Ishikawa (cell line): ENCODE measurements around the gene JMJD1C.

ENCODE experiments used
- CEBPB ChIP-seq: IDR thresholded peaks from 2 replicates; pipeline ENCODE4 v1.6.1; 2012
- CREB1 ChIP-seq: IDR thresholded peaks from 2 replicates; pipeline ENCODE4 v1.6.1; 2012; ENCODE audit warnings: low read depth
- EGR1 ChIP-seq: IDR thresholded peaks from 2 replicates; pipeline ENCODE4 v1.6.1; 2012
- EP300 ChIP-seq: IDR thresholded peaks from 2 replicates; pipeline ENCODE4 v1.6.1; 2012; ENCODE audit warnings: borderline replicate concordance
- FOXM1 ChIP-seq: IDR thresholded peaks from 2 replicates; pipeline ENCODE4 v1.6.1; 2012; ENCODE audit warnings: low read depth, borderline replicate concordance
- NFIC ChIP-seq: IDR thresholded peaks from 2 replicates; pipeline ENCODE4 v1.6.1; 2012
- RAD21 ChIP-seq: IDR thresholded peaks from 2 replicates; pipeline ENCODE4 v1.6.1; 2012; ENCODE audit warnings: low read depth
- TAF1 ChIP-seq: IDR thresholded peaks from 2 replicates; pipeline ENCODE4 v1.6.1; 2012; ENCODE audit warnings: low read depth, mild to moderate bottlenecking
- TCF12 ChIP-seq: IDR thresholded peaks from 2 replicates; pipeline ENCODE4 v1.6.1; 2012; ENCODE audit warnings: low read depth
- TEAD4 ChIP-seq: IDR thresholded peaks from 2 replicates; pipeline ENCODE4 v1.6.1; 2012
- YY1 ChIP-seq: IDR thresholded peaks from 2 replicates; pipeline ENCODE4 v1.6.1; 2012; ENCODE audit warnings: low read depth
- ZBTB7A ChIP-seq: IDR thresholded peaks from 2 replicates; pipeline ENCODE4 v1.6.1; 2012; ENCODE audit warnings: low read depth
- TF ChIP-seq, protein P1 (sequence below): IDR thresholded peaks from 2 replicates; pipeline ENCODE4 v1.6.1; 2012; ENCODE audit warnings: low read depth, mild to moderate bottlenecking
- TF ChIP-seq, protein P2 (sequence below): IDR thresholded peaks from 2 replicates; pipeline ENCODE4 v1.6.1; 2012
- TF ChIP-seq, protein P3 (sequence below): IDR thresholded peaks from 2 replicates; pipeline ENCODE4 v1.6.1; 2012

JMJD1C gene

DNA sequence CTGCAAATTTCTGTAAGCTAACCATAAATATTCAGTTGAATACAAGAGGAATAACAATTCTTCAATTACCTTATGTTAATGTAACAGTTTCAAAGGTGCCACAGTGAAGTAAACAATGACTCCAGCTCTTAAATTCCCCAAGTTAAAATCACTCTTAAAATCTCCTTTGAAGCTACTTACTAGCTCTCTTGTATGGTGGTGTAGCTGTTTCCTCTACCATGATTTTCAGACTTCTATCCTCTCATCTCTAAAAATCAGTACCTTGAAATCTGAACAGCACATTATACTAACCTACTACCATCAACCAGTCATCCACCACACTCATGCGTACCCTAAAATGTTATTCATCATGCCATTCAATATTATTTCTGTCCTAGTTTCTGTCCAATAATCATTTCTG is 29.6 kb downstream of the JMJD1C start:
- TF ChIP-seq ZBTB7A (no peak), CEBPB (no peak), NFIC (no peak), RAD21 (no peak), TAF1 (no peak), YY1 (no peak), FOXM1 (no peak)
- TF ChIP-seq, protein P1, sequence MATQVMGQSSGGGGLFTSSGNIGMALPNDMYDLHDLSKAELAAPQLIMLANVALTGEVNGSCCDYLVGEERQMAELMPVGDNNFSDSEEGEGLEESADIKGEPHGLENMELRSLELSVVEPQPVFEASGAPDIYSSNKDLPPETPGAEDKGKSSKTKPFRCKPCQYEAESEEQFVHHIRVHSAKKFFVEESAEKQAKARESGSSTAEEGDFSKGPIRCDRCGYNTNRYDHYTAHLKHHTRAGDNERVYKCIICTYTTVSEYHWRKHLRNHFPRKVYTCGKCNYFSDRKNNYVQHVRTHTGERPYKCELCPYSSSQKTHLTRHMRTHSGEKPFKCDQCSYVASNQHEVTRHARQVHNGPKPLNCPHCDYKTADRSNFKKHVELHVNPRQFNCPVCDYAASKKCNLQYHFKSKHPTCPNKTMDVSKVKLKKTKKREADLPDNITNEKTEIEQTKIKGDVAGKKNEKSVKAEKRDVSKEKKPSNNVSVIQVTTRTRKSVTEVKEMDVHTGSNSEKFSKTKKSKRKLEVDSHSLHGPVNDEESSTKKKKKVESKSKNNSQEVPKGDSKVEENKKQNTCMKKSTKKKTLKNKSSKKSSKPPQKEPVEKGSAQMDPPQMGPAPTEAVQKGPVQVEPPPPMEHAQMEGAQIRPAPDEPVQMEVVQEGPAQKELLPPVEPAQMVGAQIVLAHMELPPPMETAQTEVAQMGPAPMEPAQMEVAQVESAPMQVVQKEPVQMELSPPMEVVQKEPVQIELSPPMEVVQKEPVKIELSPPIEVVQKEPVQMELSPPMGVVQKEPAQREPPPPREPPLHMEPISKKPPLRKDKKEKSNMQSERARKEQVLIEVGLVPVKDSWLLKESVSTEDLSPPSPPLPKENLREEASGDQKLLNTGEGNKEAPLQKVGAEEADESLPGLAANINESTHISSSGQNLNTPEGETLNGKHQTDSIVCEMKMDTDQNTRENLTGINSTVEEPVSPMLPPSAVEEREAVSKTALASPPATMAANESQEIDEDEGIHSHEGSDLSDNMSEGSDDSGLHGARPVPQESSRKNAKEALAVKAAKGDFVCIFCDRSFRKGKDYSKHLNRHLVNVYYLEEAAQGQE: no peak
- TF ChIP-seq, protein P2, sequence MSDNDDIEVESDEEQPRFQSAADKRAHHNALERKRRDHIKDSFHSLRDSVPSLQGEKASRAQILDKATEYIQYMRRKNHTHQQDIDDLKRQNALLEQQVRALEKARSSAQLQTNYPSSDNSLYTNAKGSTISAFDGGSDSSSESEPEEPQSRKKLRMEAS: no peak

DNA sequence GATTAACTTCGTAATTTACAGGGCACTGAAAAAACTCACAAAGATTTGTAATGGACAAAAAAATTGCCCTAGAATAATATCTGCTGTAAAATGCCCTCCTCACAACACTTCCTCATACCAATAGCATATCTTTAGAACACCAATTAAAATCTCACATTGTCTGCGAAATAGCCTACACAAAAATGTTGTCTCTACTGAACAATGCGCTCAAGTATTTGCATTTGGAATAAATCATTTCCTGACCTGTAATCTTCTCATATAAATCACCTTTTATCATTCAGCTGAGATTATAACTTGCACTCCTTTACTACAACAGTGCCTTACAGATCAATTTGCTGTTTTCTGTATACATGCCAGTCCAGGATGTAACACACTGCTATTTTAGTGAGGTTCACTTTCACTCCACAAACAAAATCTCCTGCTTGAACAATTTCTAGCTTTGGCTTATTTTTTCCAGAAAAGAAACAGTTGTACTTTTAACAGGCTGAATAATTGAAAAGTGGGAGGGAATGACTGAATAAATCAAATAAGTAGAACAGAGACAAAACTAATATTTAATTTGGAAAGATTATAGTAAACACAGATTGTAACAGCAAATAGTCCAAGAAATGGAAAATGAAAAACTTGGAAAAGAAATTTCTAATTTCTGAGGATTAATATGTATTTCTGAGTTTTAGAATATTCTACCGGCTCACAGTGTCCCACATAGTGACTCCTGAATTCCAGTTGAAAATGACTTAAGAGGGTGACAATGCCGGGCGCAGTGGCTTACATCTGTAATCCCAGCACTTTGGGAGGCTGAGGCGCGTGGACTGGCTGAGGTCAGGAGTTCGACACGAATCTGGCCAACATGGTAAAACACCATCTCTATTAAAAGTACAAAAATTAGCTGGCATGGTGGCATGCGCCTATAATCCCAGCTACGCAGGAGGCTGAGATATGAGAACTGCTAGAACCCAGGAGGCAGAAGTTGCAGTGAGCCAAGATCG is 30.6 kb downstream of the JMJD1C start:
- no peak for TF ChIP-seq CREB1
- no peak for TF ChIP-seq NFIC
- TF ChIP-seq FOXM1: no peak

DNA sequence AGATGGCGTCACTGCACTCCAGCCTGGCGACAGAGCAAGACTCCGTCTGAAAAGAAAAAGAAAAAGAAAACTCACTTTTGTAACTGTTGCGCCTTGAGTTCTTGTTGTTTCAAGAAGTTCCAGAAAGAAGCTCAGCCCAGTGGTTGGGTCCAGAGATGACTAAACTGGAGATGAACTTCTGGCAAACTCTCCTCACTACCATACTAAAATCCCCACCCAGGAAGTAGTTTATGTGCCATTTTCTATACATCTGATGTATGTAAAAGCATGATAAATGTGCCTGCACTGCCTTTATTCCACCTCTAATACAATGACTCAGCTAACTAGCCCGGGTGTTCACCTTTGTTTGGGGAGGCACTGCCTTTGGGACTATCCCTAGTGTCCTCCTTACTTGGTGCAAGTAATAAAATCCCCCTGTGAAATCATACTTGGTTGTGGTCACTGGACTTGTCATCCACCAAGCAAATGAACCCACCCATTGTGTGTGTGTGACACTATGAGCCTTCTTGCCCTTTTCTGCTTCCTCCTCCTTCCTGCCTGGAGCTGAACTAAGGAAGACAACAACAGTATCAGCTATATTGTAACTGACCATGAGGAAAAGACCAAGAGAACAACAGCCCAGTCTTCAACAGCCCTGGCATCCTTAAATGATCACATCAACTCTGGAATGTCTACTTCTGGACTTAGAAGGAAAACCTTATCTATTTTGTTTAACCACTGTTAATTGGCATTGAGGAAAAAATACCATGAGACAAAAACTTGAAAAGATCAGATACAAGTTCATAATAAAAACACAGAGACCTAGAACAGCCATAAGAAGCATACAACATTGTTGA is 33.6 kb downstream of the JMJD1C start:
- no peak for TF ChIP-seq NFIC
- no peak for TF ChIP-seq RAD21
- TF ChIP-seq TEAD4: no peak
- TF ChIP-seq TAF1: no peak
- TF ChIP-seq TCF12: no peak
- TF ChIP-seq, protein P3, sequence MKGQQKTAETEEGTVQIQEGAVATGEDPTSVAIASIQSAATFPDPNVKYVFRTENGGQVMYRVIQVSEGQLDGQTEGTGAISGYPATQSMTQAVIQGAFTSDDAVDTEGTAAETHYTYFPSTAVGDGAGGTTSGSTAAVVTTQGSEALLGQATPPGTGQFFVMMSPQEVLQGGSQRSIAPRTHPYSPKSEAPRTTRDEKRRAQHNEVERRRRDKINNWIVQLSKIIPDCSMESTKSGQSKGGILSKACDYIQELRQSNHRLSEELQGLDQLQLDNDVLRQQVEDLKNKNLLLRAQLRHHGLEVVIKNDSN: no peak

DNA sequence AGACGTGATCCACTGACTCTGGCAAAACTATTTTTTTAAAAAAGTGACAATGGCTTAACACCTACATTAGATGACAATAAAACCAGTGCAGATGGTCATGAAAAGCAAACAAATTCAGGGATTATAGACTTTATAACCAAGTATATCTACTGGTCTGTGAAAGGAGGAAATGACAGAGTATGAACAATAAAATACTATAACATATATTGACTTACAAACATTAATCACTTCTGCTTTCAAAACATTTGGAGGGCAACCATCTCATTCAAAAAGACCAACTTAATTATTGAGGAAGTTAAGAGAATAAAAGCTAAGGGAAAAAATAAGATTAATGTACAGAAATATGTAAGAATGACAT is 34.8 kb downstream of the JMJD1C start:
- TF ChIP-seq, protein P3: no peak
- TF ChIP-seq EGR1 (no peak), FOXM1 (no peak), TAF1 (no peak), ZBTB7A (no peak), YY1 (no peak), EP300 (no peak), TCF12 (no peak), CREB1 (no peak), RAD21 (no peak), TEAD4 (no peak), CEBPB (no peak), NFIC (no peak)
- TF ChIP-seq, protein P1: no peak
- TF ChIP-seq, protein P2: no peak

DNA sequence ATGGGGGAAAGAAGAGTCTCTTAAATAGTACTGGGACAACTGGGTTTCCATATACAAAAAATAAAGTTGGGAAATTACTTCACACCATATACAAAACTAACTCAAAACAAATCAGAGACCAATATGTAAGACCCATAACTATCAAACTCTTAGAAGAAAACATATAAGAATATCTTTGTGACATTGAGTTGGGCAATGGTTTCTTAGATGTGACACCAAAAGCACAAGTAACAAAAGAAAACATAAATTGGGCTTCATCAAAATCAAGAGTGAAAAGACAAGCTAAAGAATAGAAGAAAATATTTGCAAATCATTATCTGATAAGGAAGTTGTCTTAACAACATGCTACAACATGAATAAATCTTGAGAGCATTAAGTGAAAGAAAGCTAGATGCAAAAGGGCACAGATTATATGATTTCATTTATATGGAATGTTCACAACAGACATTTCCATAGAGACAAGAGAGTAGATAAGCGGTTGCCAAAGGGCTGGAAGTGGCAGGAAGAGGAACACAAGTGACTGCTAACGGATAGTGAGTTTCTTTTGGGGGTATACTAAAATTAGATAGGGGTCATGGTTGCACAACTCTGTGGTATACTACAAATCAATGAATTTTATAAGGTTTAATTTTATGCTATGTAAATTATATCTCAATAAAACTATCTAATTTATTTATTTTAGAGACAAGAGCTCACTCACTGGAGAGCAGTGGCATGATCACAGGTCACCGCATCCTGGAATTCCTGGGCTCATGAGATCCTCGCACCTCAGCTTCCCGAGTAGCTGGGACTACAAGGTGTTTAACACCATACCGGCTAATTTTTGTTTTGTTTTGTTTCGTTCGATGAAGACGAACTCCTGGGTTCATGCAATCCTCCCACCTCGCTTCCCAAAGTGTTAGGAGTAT is 35.4 kb downstream of the JMJD1C start:
- TF ChIP-seq, protein P1: no peak
- TF ChIP-seq CEBPB (peak; percentile 92), EP300 (no peak)
